T-cell (primary cell): Measurements from ENCODE around the gene NELFE. TPM values are rescaled to one million over a fixed set of nuclear protein-coding genes. Genes with fewer than 3 reads are reported as not detected.
"Not testable (repeated sequence)": the region's sequence is repeated elsewhere in the genome, so short reads cannot be mapped to it uniquely, and the experiment has no call there.

Experiments
- ATAC-seq, 4 experiments: fragments of 200-7000 bp in 3 of 4; fragments of 150-1000 bp in 1 of 4; cut with Tn5 transposase; replicated peaks in 1 of 4; 1 replicate in 3 of 4; 2 replicates in 1 of 4; pipeline ENCODE4 v1.10.0; 2021; ENCODE audit warnings: moderate library complexity in 3 of 4, mild to moderate bottlenecking in 2 of 4, moderate number of reproducible peaks in 1 of 4
- CTCF ChIA-PET, 2 donors: fragments of 300-600 bp; sonication (Branson Sonifier 250); formaldehyde crosslinking; loops; one replicate each; lab custom pipeline; 2022; ENCODE audit warnings: antibody characterized with exemption in 2 of 2; lab: Charles Lee
- POLR2A ChIA-PET, 2 donors: fragments of 300-600 bp; sonication (Branson Sonifier 250); formaldehyde crosslinking; loops; one replicate each; lab custom pipeline; 2022; ENCODE audit warnings: antibody characterized with exemption in 2 of 2; lab: Charles Lee
- DNase-seq, 35 experiments: peaks; one replicate each; pipeline versions ENCODE4 v3.0.0 to v3.0.0-alpha.2; 2013 to 2023
- H3K27ac ChIP-seq: one replicate; pipeline ENCODE4 v1.5.1; 2013; ENCODE audit warnings: low read length
- H3K27me3 ChIP-seq, 2 experiments: replicated peaks in 1 of 2; 1 replicate in 1 of 2; 2 replicates in 1 of 2; pipeline versions ENCODE4 v1.6.1 to v1.7.0; 2013; ENCODE audit warnings: low read length in 1 of 2, mixed read lengths in 1 of 2; ENCODE audit not compliant: control insufficient read depth in 2 of 2, insufficient read depth in 2 of 2; ENCODE audit errors: extremely low read depth in 1 of 2
- H3K36me3 ChIP-seq, 2 donors: 1 replicate in 1 of 2; 2 replicates in 1 of 2; pipeline versions ENCODE4 v1.6.1 to v1.7.0; 2013; ENCODE audit warnings: low read length in 1 of 2; ENCODE audit not compliant: control insufficient read depth in 2 of 2, insufficient read depth in 1 of 2; ENCODE audit errors: extremely low read depth in 1 of 2
- H3K4me1 ChIP-seq, 2 experiments: 1 replicate in 1 of 2; 2 replicates in 1 of 2; pipeline versions ENCODE4 v1.6.1 to v1.7.0; 2013; ENCODE audit warnings: low read length in 2 of 2, mixed read lengths in 1 of 2; ENCODE audit not compliant: insufficient read depth in 2 of 2, control insufficient read depth in 1 of 2; ENCODE audit errors: extremely low read depth in 1 of 2
- H3K4me3 ChIP-seq, 2 donors: 1 replicate in 1 of 2; 2 replicates in 1 of 2; pipeline versions ENCODE4 v1.5.1 to v1.7.0; 2013; ENCODE audit warnings: mild to moderate bottlenecking in 2 of 2, low read length in 1 of 2, moderate library complexity in 1 of 2; ENCODE audit not compliant: control insufficient read depth in 1 of 2; ENCODE audit errors: extremely low read depth in 1 of 2
- H3K9me3 ChIP-seq: 2 replicates; pipeline ENCODE4 v1.7.0; 2013
- H3K27ac Mint-ChIP-seq, 2 donors: one replicate each; pipeline ENCODE4 v1.8.0; 2020 to 2021; ENCODE audit warnings: mild to moderate bottlenecking in 2 of 2, mixed read lengths in 2 of 2
- H3K27me3 Mint-ChIP-seq, 2 donors: one replicate each; pipeline ENCODE4 v1.8.0; 2021 to 2022; ENCODE audit warnings: mixed read lengths in 2 of 2
- H3K36me3 Mint-ChIP-seq: one replicate; pipeline ENCODE4 v1.8.0; 2021; ENCODE audit warnings: mixed read lengths
- H3K4me1 Mint-ChIP-seq, 3 donors: one replicate each; pipeline ENCODE4 v1.8.0; 2020 to 2022; ENCODE audit warnings: mixed read lengths in 3 of 3, mild to moderate bottlenecking in 1 of 3
- H3K4me3 Mint-ChIP-seq, 3 donors: one replicate each; pipeline ENCODE4 v1.8.0; 2020 to 2022; ENCODE audit warnings: mild to moderate bottlenecking in 3 of 3, mixed read lengths in 3 of 3, moderate library complexity in 3 of 3
- H3K9me3 Mint-ChIP-seq, 3 donors: one replicate each; pipeline ENCODE4 v1.8.0; 2020 to 2022; ENCODE audit warnings: mixed read lengths in 3 of 3
- WGBS: methylation state at CpG from one replicate; pipeline ENCODE4 v1.1.5; 2013; ENCODE audit warnings: missing lambda C conversion rate; ENCODE audit not compliant: insufficient coverage; 5-methylcytosine and 5-hydroxymethylcytosine counted together
- total RNA-seq, 35 experiments: library from RNA in 6 of 35; stranded (reverse) in 6 of 35; fragments of 120-200 nt in 1 of 35; gene quantifications; one replicate each; pipeline versions ENCODE4 v1.2.1 to v1.2.4 and lab custom pipeline; 2013 to 2026

Gene NELFE
- total RNA-seq, 5 donors from 2014 or later (not counting 1 experiment from before 2014, with no cell fraction given) = 47.5 to 51.0 (median 49.4) TPM

DNA sequence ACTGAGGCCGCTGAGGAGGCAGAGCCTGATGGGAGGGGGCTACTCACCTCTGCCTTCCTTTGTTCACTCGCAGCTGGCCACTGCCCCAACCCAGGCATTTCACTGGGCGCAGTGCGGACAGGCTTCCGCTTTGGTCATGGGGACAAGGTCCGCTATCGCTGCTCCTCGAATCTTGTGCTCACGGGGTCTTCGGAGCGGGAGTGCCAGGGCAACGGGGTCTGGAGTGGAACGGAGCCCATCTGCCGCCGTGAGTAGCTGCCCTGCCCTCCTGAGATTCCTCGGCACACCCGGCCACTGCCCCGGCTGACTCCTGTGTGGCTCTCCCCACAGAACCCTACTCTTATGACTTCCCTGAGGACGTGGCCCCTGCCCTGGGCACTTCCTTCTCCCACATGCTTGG, 25.2 kb downstream of the NELFE start:
- ATAC-seq (no peak), DNase-seq (no peak)
- Histone ChIP-seq H3K4me3 (no peak overlapping the region), H3K4me1 (no peaks in the 10 kb centered on the region), H3K27me3 (peaks cover 0 to 12% of the 10 kb centered on the region in 2 experiments), H3K9me3 (no peaks in the 10 kb centered on the region), H3K36me3 (no peaks in the 10 kb centered on the region), H3K27ac (no peak overlapping the region)
- WGBS = 91% methylated on average over 17 of the region's 19 CpGs
- Mint-ChIP-seq H3K27ac (no peak overlapping the region), H3K4me1 (no peaks in the 10 kb centered on the region), H3K9me3 (no peaks in the 10 kb centered on the region), H3K27me3 (peaks cover 0 to 5% of the 10 kb centered on the region in 2 donors), H3K4me3 (no peak overlapping the region), H3K36me3 (no peaks in the 10 kb centered on the region)
- CTCF ChIA-PET = no interaction called here
- POLR2A ChIA-PET = no interaction called here

DNA sequence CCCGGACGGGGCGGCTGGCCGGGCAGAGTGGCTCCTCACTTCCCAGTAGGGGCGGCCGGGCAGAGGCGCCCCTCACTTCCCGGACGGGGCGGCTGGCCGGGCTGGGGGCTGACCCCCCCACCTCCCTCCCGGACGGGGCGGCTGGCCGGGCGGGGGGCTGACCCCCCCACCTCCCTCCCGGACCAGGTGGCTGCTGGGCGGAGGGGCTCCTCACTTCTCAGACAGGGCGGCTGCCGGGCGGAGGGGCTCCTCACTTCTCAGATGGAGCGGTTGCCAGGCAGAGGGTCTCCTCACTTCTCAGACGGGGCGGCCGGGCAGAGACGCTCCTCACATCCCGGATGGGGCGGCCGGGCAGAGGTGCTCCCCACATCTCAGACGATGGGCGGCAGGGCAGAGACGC, 26.6 kb downstream of the NELFE start:
- H3K27ac ChIP-seq, H3K9me3 Mint-ChIP-seq, H3K4me3 ChIP-seq, H3K4me1 Mint-ChIP-seq, H3K4me3 Mint-ChIP-seq, H3K4me1 ChIP-seq, DNase-seq, POLR2A ChIA-PET, CTCF ChIA-PET, H3K36me3 ChIP-seq, ATAC-seq, H3K27me3 Mint-ChIP-seq, H3K9me3 ChIP-seq, H3K27ac Mint-ChIP-seq, H3K36me3 Mint-ChIP-seq: not testable (repeated sequence)
- H3K27me3 ChIP-seq = peaks cover 2 to 21% of the 10 kb centered on the region in 2 experiments
- WGBS = no CpG with 5 or more reads among the region's 32 CpGs

DNA sequence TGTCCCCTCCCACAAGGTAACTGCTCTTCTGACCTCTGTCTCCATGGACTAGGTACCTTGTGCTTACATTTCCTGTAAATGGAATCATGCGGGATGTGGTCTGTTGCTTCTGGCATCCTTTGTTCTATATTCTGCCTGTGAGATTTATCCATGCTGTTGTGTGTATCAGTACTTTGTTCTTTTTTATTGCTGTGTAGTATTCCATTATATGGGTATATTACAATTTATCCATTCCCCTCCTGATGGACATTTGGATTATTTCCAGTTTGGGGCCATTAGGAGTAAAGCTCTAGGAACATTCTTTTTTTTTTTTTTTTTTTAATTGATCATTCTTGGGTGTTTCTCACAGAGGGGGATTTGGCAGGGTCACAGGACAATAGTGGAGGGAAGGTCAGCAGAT, 27.8 kb downstream of the NELFE start:
- DNase-seq = no peak
- WGBS = no CpG with 5 or more reads among the region's 1 CpG
- POLR2A ChIA-PET = no interaction called here

DNA sequence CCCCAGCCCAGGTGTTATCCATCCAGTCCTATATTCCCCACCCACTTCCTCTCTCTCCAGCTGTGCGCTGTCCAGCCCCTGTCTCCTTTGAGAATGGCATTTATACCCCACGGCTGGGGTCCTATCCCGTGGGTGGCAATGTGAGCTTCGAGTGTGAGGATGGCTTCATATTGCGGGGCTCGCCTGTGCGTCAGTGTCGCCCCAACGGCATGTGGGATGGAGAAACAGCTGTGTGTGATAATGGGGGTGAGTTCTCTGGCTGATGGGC, 30.2 kb downstream of the NELFE start:
- H3K4me1 Mint-ChIP-seq = no peaks in the 10 kb centered on the region
- Histone ChIP-seq H3K4me3 (no peak overlapping the region), H3K36me3 (no peaks in the 10 kb centered on the region), H3K27me3 (peaks cover 2 to 16% of the 10 kb centered on the region in 2 experiments), H3K4me1 (no peaks in the 10 kb centered on the region), H3K27ac (no peak overlapping the region), H3K9me3 (no peaks in the 10 kb centered on the region)
- peaks cover 0 to 6% of the 10 kb centered on the region in 2 donors for H3K27me3 Mint-ChIP-seq
- no peaks in the 10 kb centered on the region for H3K9me3 Mint-ChIP-seq
- POLR2A ChIA-PET = no interaction called here
- 71% methylated on average over 3 of the region's 9 CpGs for WGBS
- H3K36me3 Mint-ChIP-seq = no peaks in the 10 kb centered on the region
- no peak overlapping the region for H3K4me3 Mint-ChIP-seq
- H3K27ac Mint-ChIP-seq = no peak overlapping the region
- ATAC-seq (no peak), DNase-seq (no peak)
- CTCF ChIA-PET = no interaction called here

More for the DNA sequence above, 27.8 kb downstream of the NELFE start:
- CTCF ChIA-PET = no interaction called here
- Mint-ChIP-seq H3K9me3 (no peaks in the 10 kb centered on the region), H3K36me3 (no peaks in the 10 kb centered on the region), H3K27ac (no peak overlapping the region), H3K27me3 (peaks cover 0 to 8% of the 10 kb centered on the region in 2 donors), H3K4me1 (no peaks in the 10 kb centered on the region), H3K4me3 (no peak overlapping the region)
- peaks cover 2 to 21% of the 10 kb centered on the region in 2 experiments for H3K27me3 ChIP-seq
- ATAC-seq = no peak
- no peak overlapping the region for H3K27ac ChIP-seq
- H3K4me1 ChIP-seq = no peaks in the 10 kb centered on the region
- no peaks in the 10 kb centered on the region for H3K36me3 ChIP-seq
- H3K4me3 ChIP-seq = no peak overlapping the region
- H3K9me3 ChIP-seq = no peaks in the 10 kb centered on the region

DNA sequence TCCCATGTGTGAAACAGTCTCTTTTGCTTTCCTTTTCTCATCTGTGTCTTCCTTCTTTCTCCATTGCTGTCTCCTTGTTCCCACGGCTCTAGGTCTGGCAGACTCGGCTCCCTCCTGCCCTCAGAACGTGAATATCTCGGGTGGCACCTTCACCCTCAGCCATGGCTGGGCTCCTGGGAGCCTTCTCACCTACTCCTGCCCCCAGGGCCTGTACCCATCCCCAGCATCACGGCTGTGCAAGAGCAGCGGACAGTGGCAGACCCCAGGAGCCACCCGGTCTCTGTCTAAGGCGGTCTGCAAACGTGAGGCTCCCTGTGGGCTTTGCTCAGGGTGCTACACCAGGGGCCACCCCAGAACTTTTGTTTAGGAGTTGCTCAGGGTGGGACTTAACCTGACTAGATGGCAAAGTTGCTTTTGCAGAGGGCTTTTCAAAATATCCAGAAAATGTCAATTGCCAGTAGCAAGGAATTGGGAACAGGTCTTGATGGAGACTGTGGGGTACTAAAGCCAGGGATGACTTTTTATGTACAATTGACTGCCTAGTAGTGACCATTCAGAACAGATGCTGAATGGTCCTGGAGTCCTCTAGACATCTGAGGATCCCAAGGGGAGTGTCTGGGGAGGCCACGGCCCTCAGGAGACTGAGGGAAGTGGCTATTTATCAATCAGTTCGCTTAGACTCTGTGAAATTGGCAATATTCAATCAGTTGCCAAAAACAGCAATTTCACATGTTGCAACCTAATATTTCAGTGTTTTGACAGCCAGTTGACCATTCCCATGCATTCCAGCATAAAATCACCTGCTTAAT, 30.7 kb downstream of the NELFE start:
- no peak for ATAC-seq
- Mint-ChIP-seq H3K4me3 (no peak overlapping the region), H3K4me1 (no peaks in the 10 kb centered on the region), H3K36me3 (no peaks in the 10 kb centered on the region), H3K27ac (no peak overlapping the region), H3K9me3 (no peaks in the 10 kb centered on the region), H3K27me3 (peaks cover 0 to 3% of the 10 kb centered on the region in 2 donors)
- Histone ChIP-seq H3K9me3 (no peaks in the 10 kb centered on the region), H3K27ac (no peak overlapping the region), H3K4me1 (no peaks in the 10 kb centered on the region), H3K4me3 (no peak overlapping the region), H3K36me3 (no peaks in the 10 kb centered on the region), H3K27me3 (peaks cover 2 to 12% of the 10 kb centered on the region in 2 experiments)
- DNase-seq = no peak
- CTCF ChIA-PET = no interaction called here
- POLR2A ChIA-PET = no interaction called here
- 77% methylated on average over 7 of the region's 11 CpGs for WGBS

DNA sequence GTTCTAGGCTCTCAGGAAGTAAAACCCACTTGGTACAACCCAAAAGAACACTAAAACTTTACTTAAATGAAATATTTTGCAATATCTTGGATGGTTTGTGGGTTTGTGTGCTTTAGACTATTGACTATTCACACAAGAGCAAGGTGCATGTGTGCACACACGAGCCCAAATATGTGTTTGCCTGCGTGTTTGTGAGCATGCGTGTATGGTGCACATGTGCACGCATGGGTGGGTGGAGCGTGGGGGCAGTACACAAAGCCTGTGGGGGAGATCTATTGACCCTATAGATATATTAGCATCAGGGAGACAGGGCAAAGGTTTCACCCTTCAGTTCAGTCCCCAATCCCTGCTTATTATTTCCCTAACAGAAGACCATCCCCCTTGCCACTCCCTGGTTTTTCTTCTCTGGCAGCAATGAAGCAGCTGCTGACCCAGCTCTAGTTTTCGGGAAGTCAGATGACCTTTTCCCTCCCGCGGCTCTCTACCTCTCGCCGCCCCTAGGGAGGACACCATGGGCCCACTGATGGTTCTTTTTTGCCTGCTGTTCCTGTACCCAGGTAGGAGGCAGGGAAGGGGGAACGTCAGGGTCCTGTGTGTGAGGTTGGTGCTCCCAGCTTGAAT, 31.4 kb downstream of the NELFE start, which contains the start of gene C2:
Gene C2 (plus strand): TSS at position 476 of the 621 bp plus-strand sequence. CDS start 36 bp downstream, at position 512.
- H3K27ac Mint-ChIP-seq = no peak within 1 kb of the TSS
- peaks cover 0 to 3% of the 10 kb centered on the region in 2 donors for H3K27me3 Mint-ChIP-seq
- no peaks in the 10 kb centered on the region for H3K4me1 ChIP-seq
- H3K9me3 Mint-ChIP-seq = no peaks in the 10 kb centered on the region
- H3K27me3 ChIP-seq = peaks cover 2 to 12% of the 10 kb centered on the region in 2 experiments
- WGBS = 62% methylated on average over 6 of the region's 11 CpGs
- no peak for ATAC-seq
- H3K9me3 ChIP-seq = no peaks in the 10 kb centered on the region
- ChIA-PET CTCF (no interaction called here), POLR2A (no interaction called here)
- no peaks in the 10 kb centered on the region for H3K4me1 Mint-ChIP-seq
- DNase-seq = no peak
- no peak within 1 kb of the TSS for H3K27ac ChIP-seq
- H3K36me3 ChIP-seq = no peaks in the 10 kb centered on the region
- no peaks in the 10 kb centered on the region for H3K36me3 Mint-ChIP-seq
- no peak within 1 kb of the TSS for H3K4me3 Mint-ChIP-seq
- no peak within 1 kb of the TSS for H3K4me3 ChIP-seq
